Activated CD8-positive, alpha-beta memory T cell treated with anti-CD3 and anti-CD28 coated beads for 4 hours (primary cell): Measurements from ENCODE around the gene TMED9.
"Not testable (repeated sequence)": the region's sequence is repeated elsewhere in the genome, so short reads cannot be mapped to it uniquely, and the experiment has no call there.

Experiments used
- DNase-seq, 2 donors: peaks; one replicate each; pipeline ENCODE4 v3.0.0-alpha.2; 2020; ENCODE audit warnings: low read depth in 2 of 2

TMED9 gene

GRCh38 chr5:177592010-177592834, at the start of gene TMED9:
TSS of gene TMED9 (plus strand) at chr5:177592203. CDS start at chr5:177592215, 12 bp downstream.
- peak; percentile 70 to 76 for DNase-seq

GRCh38 chr5:177542816-177543465, 49.1 kb upstream of the TMED9 start:
- no peak for DNase-seq

- no peak for DNase-seq
Observed at GRCh38 chr5:177545487-177546257, 46.3 kb upstream of the TMED9 start.

- DNase-seq, result no peak
Observed at GRCh38 chr5:177546258-177546741, 45.7 kb upstream of the TMED9 start.

GRCh38 chr5:177547736-177548135, 44.3 kb upstream of the TMED9 start:
- DNase-seq, result no peak

- DNase-seq, result no peak
Observed at GRCh38 chr5:177548495-177548894, 43.5 kb upstream of the TMED9 start.

GRCh38 chr5:177550122-177550521, 41.9 kb upstream of the TMED9 start:
- no peak for DNase-seq

- DNase-seq, result no peak
Observed at GRCh38 chr5:177552839-177553455, 39.1 kb upstream of the TMED9 start.

GRCh38 chr5:177553671-177554429, 38.2 kb upstream of the TMED9 start:
- peak in 1 of 2 donors; percentile 17 for DNase-seq

- DNase-seq, result peak; percentile 88 to 91
Observed at GRCh38 chr5:177554474-177555111, 37.4 kb upstream of the TMED9 start, which contains the start of gene FAM193B. TSS of gene FAM193B (minus strand) at chr5:177554563. CDS start at chr5:177554458, 105 bp downstream.

- no peak for DNase-seq
Observed at GRCh38 chr5:177555228-177555627, 36.8 kb upstream of the TMED9 start.

- no peak for DNase-seq
Observed at GRCh38 chr5:177555665-177556064, 36.3 kb upstream of the TMED9 start.

- DNase-seq, result no peak
Observed at GRCh38 chr5:177557041-177557647, 34.9 kb upstream of the TMED9 start.

- DNase-seq, result no peak
Observed at GRCh38 chr5:177557796-177558195, 34.2 kb upstream of the TMED9 start.

- not testable (repeated sequence) for DNase-seq
Observed at GRCh38 chr5:177559446-177559941, 32.5 kb upstream of the TMED9 start.

GRCh38 chr5:177565046-177565445, 27.0 kb upstream of the TMED9 start:
- no peak for DNase-seq

- DNase-seq, result no peak
Observed at GRCh38 chr5:177568326-177568725, 23.7 kb upstream of the TMED9 start.

GRCh38 chr5:177569894-177570293, 22.1 kb upstream of the TMED9 start:
- DNase-seq, result no peak

- no peak for DNase-seq
Observed at GRCh38 chr5:177575488-177575887, 16.5 kb upstream of the TMED9 start.

- no peak for DNase-seq
Observed at GRCh38 chr5:177576169-177576568, 15.8 kb upstream of the TMED9 start.
